GM19467 (cell line): ENCODE measurements around the gene RALGPS1.

ENCODE experiments used
- ATAC-seq: cut with Tn5 transposase; IDR thresholded peaks from one replicate; pipeline ENCODE4 v1.9.1; 2021; ENCODE audit warnings: mild to moderate bottlenecking, moderate library complexity; ENCODE audit not compliant: unreplicated experiment

The RALGPS1 gene

GRCh38 chr9:127147251-127147650 lies 232.7 kb downstream of the RALGPS1 start:
- no peak for ATAC-seq

GRCh38 chr9:127148014-127148413 lies 233.4 kb downstream of the RALGPS1 start:
- no peak for ATAC-seq

- no peak for ATAC-seq
Measured at GRCh38 chr9:127149010-127149409, 234.4 kb downstream of the RALGPS1 start.

- no peak for ATAC-seq
Measured at GRCh38 chr9:127149463-127150390, 235.1 kb downstream of the RALGPS1 start.

GRCh38 chr9:127153501-127153900 lies 238.9 kb downstream of the RALGPS1 start:
- ATAC-seq, result no peak

- ATAC-seq, result no peak
Measured at GRCh38 chr9:127154003-127154389, 239.4 kb downstream of the RALGPS1 start.

GRCh38 chr9:127154390-127155191 lies 240.0 kb downstream of the RALGPS1 start:
- no peak for ATAC-seq

- no peak for ATAC-seq
Measured at GRCh38 chr9:127155314-127155960, 240.9 kb downstream of the RALGPS1 start.

GRCh38 chr9:127158786-127159324 lies 244.3 kb downstream of the RALGPS1 start:
- no peak for ATAC-seq

GRCh38 chr9:127159325-127159801 lies 244.8 kb downstream of the RALGPS1 start:
- ATAC-seq, result no peak

- no peak for ATAC-seq
Measured at GRCh38 chr9:127159949-127160610, 245.5 kb downstream of the RALGPS1 start.

- ATAC-seq, result no peak
Measured at GRCh38 chr9:127161081-127161624, 246.6 kb downstream of the RALGPS1 start.

- no peak for ATAC-seq
Measured at GRCh38 chr9:127162046-127162863, 247.7 kb downstream of the RALGPS1 start.

- no peak for ATAC-seq
Measured at GRCh38 chr9:127162864-127163365, 248.3 kb downstream of the RALGPS1 start.

- ATAC-seq, result no peak
Measured at GRCh38 chr9:127163409-127163808, 248.8 kb downstream of the RALGPS1 start.

GRCh38 chr9:127165116-127165515 lies 250.5 kb downstream of the RALGPS1 start:
- ATAC-seq, result no peak

- ATAC-seq, result no peak
Measured at GRCh38 chr9:127166111-127166510, 251.5 kb downstream of the RALGPS1 start.

GRCh38 chr9:127166651-127167524 lies 252.3 kb downstream of the RALGPS1 start:
- peak; percentile 67 for ATAC-seq
